SK-MEL-5 (cell line): ENCODE results near the gene SGK1. TPM values are rescaled to one million over a fixed set of nuclear protein-coding genes. Genes with fewer than 3 reads are reported as not detected.

Experiments
- DNase-seq: peaks from one replicate; pipeline ENCODE4 v3.0.0-alpha.2; 2016; ENCODE audit warnings: low read depth, low spot score
- in situ Hi-C: cut with HindIII; loops from 2 replicates; pipeline ENCODE4 v1.10.0; 2016; ENCODE audit warnings: low sequenced_read_pairs, high pct_unique_total_duplicates, low pct_unique_long_range_greater_than_20kb
- polyA plus RNA-seq, 2 experiments: library from polyadenylated mRNA; depleted of rRNA; stranded (reverse); fragments of >200 nt; gene quantifications; 2 replicates each; pipeline ENCODE4 v1.2.3, GENCODE V29; 2015
- total RNA-seq: library from RNA; depleted of rRNA; stranded (reverse); fragments of >200 nt; shearing (Covaris generic); gene quantifications from 2 replicates; pipeline ENCODE4 v1.2.3, GENCODE V29; 2014; rRNA removed

The SGK1 gene
- total RNA-seq, result 574 and 592 TPM in 2 replicates
- polyA plus RNA-seq (2015; cell fraction: cytosol; rRNA removed), result 387 and 425 TPM in 2 replicates
- polyA plus RNA-seq (2015; cell fraction: nucleus; rRNA removed), result 1,708 and 1,864 TPM in 2 replicates

DNA sequence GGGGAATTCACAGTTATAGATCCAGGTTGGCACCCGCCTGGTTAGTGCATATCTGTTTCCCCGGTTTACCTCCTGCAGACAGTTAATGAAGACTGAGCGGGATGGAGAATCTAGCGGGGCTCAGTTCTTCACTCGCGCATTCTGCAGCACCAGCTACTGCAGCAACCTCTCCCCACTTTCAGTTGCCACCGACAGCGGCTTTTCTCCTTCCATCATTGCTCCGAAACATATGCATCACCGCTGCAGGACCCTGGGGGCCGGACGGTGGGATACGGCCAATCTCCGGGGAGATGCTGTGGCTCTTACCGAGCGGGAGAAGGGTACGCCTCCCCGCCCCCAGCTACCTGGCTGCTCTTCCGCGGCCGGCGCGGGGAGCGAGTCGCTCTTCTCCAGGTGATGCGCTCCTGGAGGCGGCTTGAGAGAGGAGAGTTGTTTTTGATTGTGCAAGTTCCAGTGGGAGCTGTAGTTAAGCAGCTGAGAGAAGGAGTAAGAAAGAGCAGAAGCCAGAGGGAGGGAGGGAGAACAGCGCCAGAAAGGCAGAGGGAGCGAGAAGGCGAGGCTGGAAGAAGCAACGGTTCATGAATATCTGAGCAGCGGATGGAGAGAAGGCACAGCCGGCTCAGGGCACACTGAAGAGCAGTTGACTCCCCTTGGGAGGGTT is at the start of gene SGK1:
Gene SGK1, minus strand, starts transcription at position 642 of the 661 bp plus-strand sequence. CDS start 652 bp downstream, outside the sequence.
- DNase-seq, result no peak
- in situ Hi-C loops, result no loop called here

GRCh38 chr6:134363323-134364039 is 45.6 kb upstream of the SGK1 start:
- peak; percentile 80 for DNase-seq
- in situ Hi-C loops, result no loop called here

DNA sequence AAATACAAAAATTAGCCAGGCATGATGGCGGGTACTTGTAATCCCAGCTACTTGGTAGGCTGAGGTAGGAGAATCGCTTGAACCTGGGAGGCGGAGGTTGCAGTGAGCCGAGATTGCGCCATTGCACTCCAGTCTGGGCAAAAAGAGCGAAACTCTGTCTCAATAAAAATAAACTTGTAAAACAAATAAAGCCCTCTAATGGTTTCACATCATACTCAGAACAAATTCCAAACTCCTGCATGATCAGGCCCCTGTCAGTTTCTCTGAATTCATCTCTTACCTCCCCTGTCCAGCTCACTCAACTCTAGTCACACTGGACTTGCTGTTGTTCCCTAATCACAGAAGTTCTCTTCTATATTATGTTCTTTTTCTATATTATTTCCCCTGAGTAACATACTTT is 43.1 kb upstream of the SGK1 start:
- in situ Hi-C loops, result no loop called here
- DNase-seq, result no peak

GRCh38 chr6:134359302-134359701 is 41.4 kb upstream of the SGK1 start:
- no peak for DNase-seq
- in situ Hi-C loops, result no loop called here

- no peak for DNase-seq
Measured at GRCh38 chr6:134358320-134358719, 40.4 kb upstream of the SGK1 start.

DNA sequence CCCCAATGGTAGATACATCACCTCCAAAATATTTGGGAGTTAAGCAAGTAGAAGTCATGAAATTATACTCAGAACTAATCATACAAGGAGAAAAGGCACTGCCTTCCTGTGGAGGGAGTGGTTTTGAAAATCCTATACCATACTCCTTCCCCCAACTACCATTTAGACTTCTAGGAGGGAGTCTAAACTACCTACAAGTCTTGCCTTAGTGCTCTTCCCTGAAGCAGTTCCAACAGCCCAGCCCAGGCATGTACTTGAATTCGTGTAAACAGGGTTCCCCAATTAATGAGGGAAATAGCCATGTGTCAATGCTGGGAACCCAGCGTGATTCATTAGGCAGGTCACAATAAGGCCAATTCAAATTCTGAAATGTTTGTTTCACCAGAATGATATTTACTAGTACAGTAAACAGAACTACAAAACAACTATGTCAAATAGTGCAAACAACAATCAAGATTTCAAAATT is 39.1 kb upstream of the SGK1 start:
- in situ Hi-C loops, result no loop called here

More at GRCh38 chr6:134358320-134358719, 40.4 kb upstream of the SGK1 start:
- in situ Hi-C loops, result no loop called here

GRCh38 chr6:134356405-134356804 is 38.5 kb upstream of the SGK1 start:
- DNase-seq, result no peak
- in situ Hi-C loops, result no loop called here

More for the DNA sequence above, 39.1 kb upstream of the SGK1 start:
- no peak for DNase-seq

DNA sequence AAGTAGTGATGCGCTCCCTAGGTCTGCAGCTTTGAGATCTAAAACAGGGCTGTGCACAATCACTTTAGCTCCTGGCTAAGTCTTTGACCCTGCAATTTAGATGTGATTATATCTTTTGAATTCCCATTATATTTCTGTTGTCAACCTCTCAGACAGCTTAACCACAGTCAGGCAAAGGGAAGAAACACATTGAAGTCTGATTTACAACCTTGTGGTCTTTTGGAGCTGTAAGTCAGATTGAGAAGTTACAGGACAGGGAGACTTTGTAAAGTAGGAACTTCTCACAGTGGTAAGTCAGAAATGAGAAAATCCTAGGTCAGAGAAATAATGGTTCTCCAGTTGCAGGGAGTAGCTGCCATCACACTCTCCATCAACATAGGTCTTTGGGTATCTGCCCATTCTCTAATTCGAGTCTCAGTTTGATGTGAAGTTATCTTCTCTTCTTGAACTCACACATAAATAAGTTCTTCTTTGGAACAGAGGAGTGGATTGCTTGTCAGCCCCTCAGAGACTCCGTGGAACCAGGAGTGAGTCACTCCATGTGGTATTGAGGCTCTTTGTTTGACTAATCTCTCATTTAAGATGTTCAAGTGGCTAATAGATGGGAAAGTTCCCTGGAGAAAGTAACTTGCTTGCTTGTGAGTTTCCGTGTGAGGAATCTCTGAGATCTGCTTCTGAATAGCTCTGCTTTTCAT is 35.0 kb upstream of the SGK1 start:
- in situ Hi-C loops, result no loop called here
- DNase-seq, result no peak

- no peak for DNase-seq
- in situ Hi-C loops, result no loop called here
Measured at GRCh38 chr6:134351615-134352474, 33.9 kb upstream of the SGK1 start.

DNA sequence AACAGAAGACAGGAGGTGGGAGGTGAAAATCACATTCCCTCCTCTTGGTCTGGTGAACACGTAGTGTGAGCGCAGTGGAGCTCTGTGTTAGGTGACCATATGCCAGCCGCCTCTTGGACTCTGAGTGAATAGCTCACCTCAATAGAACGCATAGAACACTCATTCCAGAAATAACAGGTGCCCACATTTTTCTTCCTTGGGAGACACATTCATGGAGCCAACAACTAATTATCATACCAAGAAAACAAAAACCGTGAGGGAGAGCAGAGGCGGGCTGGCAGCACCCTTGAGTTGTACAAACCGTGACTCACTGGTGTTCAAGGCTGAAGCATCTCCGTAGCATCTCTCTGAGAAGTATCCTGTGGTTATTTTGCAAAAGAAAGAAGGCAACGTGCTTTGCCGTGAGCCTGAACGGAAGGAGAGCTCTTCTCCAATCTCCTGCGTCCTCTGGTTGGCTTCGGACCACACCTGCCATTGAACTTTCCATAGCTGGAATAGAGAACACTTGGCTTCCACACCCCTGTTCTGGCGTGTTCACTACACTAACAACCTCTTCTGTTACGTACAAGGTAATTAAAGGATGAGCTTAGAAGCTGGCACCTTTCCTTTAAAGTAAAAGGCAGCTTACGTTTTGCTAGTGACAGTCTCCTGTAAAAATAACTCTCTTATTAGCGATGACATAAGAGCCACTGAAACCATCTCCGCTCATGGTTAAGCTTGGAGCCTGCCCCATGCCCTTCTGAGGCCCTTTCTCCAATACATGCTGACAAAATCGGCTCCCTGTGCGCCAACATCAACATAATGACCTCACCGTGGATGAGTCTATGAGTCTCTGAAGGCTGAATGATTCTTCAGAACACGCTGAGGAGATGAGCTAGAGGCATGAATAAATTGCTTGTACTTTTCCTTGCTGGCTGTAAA is 30.2 kb upstream of the SGK1 start:
- in situ Hi-C loops, result no loop called here
- DNase-seq, result peak; percentile 90

- no peak for DNase-seq
- in situ Hi-C loops, result no loop called here
Measured at GRCh38 chr6:134346932-134347545, 29.1 kb upstream of the SGK1 start.

DNA sequence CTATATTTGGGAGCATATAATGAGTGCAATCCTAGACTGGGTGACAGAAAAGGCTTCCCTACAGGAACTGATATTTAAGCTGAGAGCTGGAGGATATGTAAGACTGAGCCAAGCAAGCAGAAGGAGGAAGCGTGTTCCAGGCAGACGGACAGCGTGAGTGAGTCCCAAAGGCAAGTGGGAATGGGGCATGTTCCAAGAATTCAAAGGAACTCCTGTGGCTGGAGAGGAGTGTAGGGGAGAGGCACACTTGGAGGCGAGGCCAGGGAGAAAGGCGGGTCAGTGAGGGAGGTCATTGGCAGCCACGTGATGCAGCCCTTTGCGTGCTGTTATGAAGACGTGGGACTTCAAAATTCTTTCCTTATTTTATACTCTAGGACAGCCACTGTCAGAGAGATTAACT is 27.9 kb upstream of the SGK1 start:
- no peak for DNase-seq
- in situ Hi-C loops, result no loop called here

- in situ Hi-C loops, result no loop called here
- peak; percentile 79 for DNase-seq
Measured at GRCh38 chr6:134343066-134343465, 25.2 kb upstream of the SGK1 start.

DNA sequence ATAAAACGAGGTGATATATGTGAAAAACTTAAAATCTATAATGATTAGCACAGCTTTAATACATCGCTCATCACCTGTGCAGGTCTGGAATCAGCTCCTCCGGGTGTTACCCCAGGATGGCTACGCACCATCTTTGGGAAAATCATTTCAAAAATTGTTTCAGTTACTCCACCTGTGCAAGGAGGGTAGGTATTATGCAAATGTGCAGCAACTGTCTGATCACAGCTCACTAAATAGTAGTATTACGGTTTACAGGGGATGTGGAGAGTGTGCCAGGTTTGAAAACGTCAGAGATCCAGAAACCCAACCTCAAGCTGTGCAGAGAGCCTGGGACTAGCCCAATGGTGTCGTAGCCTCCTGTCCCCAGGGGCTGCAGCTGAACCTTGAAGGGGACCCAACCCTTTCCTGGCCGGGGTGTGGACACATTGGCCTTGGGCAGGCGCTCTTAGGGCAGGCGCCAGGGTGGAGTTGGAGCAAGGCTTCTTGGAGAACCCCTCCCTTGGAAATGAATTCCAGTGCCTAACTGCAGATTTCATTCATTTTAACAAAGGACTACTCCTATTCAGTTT is 24.2 kb upstream of the SGK1 start:
- no peak for DNase-seq
- in situ Hi-C loops, result no loop called here

DNA sequence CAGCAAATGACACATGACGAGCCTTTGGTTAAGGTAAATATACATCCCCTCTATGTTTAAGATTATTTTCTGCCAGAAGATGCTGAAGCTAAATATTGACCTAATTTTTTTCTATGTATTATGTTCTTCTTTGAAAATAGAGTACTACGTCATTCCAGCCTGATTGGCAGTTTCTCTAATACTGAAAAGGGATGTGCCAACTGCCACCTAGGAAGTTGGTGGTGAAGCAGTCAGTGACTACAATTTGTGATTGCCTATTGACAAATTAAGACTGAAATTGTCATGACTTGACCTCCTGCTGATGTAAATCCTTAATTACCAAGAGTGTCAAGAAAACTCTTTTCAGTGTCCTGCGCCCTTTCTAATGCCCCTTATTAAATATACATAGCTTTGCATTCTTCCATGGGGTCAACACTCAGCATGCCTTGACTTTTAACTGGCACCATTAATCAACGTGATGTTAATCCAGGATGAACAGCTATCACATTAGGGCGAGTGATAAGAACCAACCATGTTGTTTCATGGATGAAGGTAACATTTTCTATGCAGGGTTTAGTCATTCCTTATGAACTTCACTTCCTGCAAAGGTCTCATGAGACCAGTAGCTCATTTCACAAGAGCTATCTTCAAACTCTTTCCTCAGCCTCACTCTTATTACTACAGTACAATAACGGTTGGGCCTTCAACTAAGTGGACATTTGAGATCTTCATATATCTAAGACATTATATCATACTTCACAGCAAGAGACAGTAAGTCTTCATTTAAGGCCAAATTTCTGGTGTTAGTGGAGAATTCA is 22.5 kb upstream of the SGK1 start:
- DNase-seq, result no peak
- in situ Hi-C loops, result no loop called here
